GM12801 (cell line): Measurements from ENCODE around the gene ALDH3B1.

Experiments
- CTCF ChIP-seq: IDR thresholded peaks from one replicate; pipeline ENCODE4 v1.5.1; 2011; ENCODE audit warnings: control low read depth; ENCODE audit not compliant: insufficient read length; ENCODE audit errors: extremely low read depth

Gene ALDH3B1

DNA sequence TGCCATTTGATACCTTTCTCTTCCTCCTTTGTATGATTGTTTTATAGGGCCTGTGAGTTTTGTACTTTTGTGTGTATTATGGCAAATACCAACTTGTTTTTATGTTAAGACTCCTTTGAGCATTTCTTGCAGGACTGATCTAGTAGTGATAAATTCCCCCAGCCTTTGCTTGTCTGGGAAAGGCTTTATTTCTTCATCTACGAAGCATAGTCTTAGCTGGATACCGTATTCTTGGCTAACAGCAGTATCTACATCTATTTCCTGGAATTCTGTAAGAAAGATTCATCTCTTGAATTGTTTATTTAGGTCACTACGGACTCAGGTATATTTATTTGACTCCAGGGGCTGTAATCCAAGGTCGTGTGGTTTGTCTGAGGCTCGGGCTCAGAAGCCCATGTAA is 14.4 kb downstream of the ALDH3B1 start:
- TF ChIP-seq CTCF = no peak

- TF ChIP-seq CTCF = no peak
These were observed 14.9 kb downstream of the ALDH3B1 start for GRCh38 chr11:68025047-68025446.

DNA sequence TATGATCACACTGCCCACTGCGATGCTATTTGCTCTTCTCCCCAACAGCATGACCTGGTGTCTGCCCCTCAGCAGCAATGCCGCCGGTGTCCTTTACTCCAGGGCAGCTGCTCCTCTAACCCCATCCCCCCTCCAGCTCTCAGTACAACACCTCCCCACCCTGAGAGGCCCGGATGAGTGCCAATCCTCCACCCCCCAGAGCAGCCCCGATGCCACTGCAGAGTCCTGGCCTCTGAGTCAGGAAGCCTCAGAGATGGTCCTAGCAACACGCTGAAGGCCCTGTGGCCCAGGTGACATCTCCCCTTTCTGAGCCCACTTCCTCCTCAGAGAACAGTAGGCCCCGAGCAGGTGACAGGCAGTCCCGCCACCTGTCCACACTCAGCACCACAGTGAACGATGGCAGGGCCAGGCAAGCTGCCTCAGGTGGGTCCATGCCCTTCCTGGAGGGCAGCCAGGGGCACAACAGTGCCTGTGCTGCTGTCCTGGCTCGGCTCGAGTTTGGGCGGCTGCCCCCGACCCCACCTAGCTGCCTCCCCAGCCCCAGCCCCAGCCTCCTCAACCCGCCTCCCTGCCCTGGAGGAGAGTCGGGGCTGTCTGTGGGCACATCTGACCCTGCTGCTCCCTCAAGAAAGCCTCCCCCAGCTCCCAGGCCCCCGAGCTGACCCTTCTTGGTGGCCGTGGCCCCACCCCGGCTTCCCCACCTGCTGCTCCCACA is 16.4 kb downstream of the ALDH3B1 start:
- TF ChIP-seq CTCF = no peak

DNA sequence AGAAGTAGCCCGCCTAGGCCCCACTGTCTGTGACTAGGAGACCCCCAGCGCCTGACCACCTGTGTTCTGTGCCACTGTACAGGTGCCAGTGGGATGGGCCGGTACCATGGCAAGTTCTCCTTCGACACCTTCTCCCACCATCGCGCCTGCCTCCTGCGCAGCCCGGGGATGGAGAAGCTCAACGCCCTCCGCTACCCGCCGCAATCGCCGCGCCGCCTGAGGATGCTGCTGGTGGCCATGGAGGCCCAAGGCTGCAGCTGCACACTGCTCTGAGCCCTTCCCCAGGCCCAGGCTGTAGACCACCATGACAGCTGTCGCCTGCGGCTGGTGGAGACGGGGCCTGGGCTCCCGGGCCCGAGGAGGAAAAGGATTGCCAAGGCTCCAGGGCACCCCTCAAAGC is 17.5 kb downstream of the ALDH3B1 start:
- TF ChIP-seq CTCF = no peak

DNA sequence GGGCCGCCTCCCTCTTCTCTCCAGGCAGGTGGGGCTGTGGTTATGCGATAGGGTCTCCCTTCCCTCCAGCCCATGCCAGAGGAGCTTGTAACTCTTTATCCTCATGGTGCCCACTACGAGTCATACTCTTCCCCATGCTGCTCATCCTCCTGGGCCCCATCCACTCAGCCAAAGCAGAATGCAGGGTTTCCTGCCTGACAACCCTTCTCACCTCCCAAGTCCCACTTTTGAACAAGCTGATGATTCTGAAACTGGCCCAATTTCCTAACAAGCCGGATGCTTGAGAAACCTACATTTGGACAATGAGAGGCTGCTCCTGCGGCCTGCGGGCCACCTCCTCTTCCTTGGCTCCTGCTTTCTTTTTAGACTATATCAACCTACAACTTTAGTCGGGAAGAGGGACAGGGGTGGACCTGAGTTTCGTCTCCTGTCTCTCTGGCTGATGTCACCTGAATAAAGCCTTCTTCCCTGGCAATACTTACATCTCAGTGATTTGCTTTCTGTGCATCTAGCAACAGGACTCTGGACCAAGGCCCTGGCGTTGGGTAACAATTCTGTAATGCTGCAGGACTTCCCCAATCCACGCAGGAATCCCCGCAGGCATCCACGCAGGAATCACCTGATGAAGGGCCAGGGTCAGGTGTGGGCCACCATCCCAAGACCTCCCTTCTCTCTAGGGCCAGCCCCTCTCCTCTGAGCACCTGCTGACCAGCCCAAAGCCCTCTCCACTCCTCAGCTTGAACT is 18.8 kb downstream of the ALDH3B1 start:
- no peak for TF ChIP-seq CTCF

DNA sequence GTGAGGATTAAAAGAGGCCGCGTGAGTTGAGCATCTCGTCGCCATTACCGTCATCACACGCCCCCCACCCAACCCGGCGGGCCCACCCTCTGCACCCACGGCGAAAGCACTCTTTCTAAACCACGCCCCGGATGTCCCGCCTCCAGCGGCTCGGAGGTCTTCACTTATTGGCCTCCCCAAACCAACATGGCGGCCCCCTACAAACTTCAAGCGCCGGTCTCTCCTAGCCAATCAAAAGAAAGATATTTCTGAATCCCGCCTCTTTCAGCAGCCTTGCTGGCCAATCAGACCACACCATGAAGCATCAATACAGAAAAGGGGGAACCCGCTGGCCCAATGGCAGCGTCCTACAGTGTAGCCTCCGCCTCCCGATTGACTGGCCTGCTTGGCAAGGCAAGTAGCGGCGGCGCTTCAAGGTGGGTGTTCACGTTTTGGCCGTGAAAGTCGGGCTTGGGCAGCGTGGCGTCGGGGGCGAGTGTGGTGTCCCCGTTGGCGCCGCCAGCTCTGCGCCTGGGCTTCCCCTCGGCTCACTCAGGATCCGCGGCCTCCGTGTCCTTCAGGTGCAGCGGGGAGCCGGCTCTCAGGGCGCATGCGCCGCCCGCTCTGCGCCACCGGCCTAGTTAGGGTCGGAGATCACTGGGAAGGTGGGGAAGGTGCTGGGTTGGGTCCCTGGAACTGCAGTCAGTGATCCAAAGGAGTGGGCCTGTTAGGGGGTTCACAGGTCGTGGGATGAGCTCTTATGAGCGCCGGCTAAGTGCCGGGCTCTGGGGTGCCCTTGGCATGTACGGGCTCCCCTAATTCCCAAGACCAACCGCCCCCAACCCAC is 20.4 kb downstream of the ALDH3B1 start, which contains the start of gene NDUFS8:
NDUFS8 (plus strand) TSS at position 364 of the 826 bp plus-strand sequence. CDS start 1,471 bp downstream, outside the sequence.
- no peak for TF ChIP-seq CTCF

DNA sequence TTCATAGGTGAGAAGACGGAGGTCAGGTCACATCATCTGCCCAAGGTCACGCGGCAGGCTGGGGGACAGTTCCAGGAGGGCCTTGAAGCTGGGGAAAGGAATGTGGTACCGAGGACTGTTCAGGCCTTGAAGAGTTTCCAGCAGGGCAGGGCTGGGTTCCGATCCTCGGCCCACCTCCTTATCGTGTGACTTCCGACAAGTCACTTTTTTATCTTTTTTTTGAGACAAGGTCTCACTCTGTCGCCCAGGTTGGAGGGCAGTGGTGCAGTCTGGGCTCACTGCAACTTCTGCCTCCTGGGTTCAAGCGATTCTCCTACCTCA is 21.0 kb downstream of the ALDH3B1 start:
- TF ChIP-seq CTCF = no peak
